ENCODE data around the gene EVI2B. TPM values are rescaled to one million over a fixed set of nuclear protein-coding genes. Genes with fewer than 3 reads are reported as not detected.

The EVI2B gene
- polyA plus RNA-seq, 1 donor (not counting 4 experiments of a cell fraction or from before 2014, with no cell fraction given), result 0.80 TPM

DNA sequence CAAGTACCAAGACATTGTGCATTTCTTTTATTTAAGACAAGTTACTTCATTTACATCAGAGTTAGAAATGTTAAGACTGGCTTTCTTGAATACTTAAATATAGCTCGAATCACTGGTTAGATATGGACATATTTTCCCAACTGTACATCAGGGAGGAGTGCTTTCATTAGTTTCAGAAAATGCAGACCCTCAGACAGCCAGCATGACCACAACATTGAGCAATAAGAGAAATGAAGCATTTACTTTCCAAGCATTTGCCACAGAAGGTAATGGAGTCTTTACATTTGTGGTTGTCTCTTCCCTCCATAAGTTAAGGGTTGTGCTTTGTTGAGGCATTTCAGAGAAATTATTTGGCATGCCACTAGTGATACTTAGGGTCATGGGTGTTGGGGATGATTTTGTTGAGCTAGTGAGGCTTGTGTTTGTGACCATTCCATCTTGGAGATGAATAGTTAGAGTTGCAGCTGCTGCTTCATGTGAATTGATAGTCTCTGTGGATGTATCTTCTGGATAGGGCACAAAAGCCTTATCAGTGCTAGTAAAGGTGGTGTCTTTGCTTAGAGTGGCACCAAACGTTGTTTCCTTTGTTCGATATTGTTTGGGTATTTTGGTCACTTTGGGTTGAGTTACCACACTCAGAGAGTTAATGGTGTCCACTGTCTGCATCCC lies 18.9 kb downstream of the EVI2B start:
- H3K4me1 ChIP-seq (ENCODE audit: control insufficient read depth, extremely low read depth, insufficient read depth, low read length), result no peaks in the 10 kb centered on the region
- H3K36me3 ChIP-seq (ENCODE audit: control insufficient read depth in 2 of 2, extremely low read depth in 1 of 2, insufficient read depth in 2 of 2, low read length in 2 of 2), result peaks cover 0 to 1% of the 10 kb centered on the region in 2 experiments
- H3K27me3 ChIP-seq (ENCODE audit: control insufficient read depth, extremely low read depth, insufficient read depth, low read length), result no peaks in the 10 kb centered on the region
- H3K4me2 ChIP-seq (ENCODE audit: control insufficient read depth, extremely low read depth, insufficient read depth, low read depth, low read length), result no peak overlapping the region
- dilution Hi-C loops (cut with MboI; ENCODE audit: extremely low pct_ligation_motif_present, low sequenced_read_pairs), result no loop called here
- H3K9me1 ChIP-seq (ENCODE audit: control insufficient read depth, extremely low read depth, insufficient read depth, low read length), result no peaks in the 10 kb centered on the region
- TF ChIP-seq EZH2 (IDR thresholded peaks at IDR 0.05; ENCODE audit: low read length) (no peak), CTCF (optimal IDR thresholded peaks at IDR 0.05 in 1 of 3, IDR thresholded peaks at IDR 0.05 in 1 of 3, conservative IDR thresholded peaks at IDR 0.05 in 1 of 3; ENCODE audit: extremely low read depth in 1 of 3, insufficient read depth in 2 of 3, low read length in 3 of 3) (no peak)
- no peak overlapping the region for H3K9ac ChIP-seq (ENCODE audit: control insufficient read depth, extremely low read depth, insufficient read depth, low read length)
- H3K4me3 ChIP-seq (ENCODE audit: control insufficient read depth in 2 of 3, extremely low read depth in 1 of 3, insufficient read depth in 2 of 3, low read depth in 1 of 3, low read length in 3 of 3), result no peak overlapping the region
- DNase-seq (ENCODE audit: low read depth, low spot score), result no peak
- FAIRE-seq, result no peak
- H3K79me2 ChIP-seq (ENCODE audit: control insufficient read depth, insufficient read depth, low read length), result no peaks in the 10 kb centered on the region
- H4K20me1 ChIP-seq (ENCODE audit: control insufficient read depth, extremely low read depth, insufficient read depth, low read length), result no peaks in the 10 kb centered on the region
- no peak overlapping the region for H3K27ac ChIP-seq (ENCODE audit: control insufficient read depth, insufficient read depth, low read length)
- H2AFZ ChIP-seq (ENCODE audit: control insufficient read depth, low read length), result no peak overlapping the region
- no peaks in the 10 kb centered on the region for H3K9me3 ChIP-seq (ENCODE audit: control insufficient read depth, low read depth, low read length)

DNA sequence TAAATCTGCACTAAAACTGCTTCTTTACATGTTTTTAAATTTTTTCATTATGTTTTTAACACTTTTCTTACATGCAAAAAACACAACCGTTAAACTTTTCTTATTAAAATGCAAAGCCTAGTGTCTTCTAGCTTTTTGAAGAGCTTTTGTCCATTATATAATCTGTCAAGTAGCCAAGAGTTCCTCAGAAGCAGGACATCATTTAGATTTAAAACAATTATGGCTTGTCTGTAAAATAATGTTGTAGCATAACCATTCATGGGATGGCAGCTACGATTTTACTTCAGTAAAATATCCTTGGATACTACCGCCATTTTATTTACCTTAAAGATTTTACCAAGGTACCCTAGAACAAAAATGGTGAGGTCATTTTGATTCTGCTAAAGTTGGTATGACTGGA lies 19.6 kb downstream of the EVI2B start:
- Histone ChIP-seq H3K27ac (ENCODE audit: control insufficient read depth, insufficient read depth, low read length) (no peak overlapping the region), H3K4me2 (ENCODE audit: control insufficient read depth, extremely low read depth, insufficient read depth, low read depth, low read length) (no peak overlapping the region), H3K9me1 (ENCODE audit: control insufficient read depth, extremely low read depth, insufficient read depth, low read length) (no peaks in the 10 kb centered on the region), H2AFZ (ENCODE audit: control insufficient read depth, low read length) (no peak overlapping the region), H3K4me3 (ENCODE audit: control insufficient read depth in 2 of 3, extremely low read depth in 1 of 3, insufficient read depth in 2 of 3, low read depth in 1 of 3, low read length in 3 of 3) (no peak overlapping the region), H3K36me3 (ENCODE audit: control insufficient read depth in 2 of 2, extremely low read depth in 1 of 2, insufficient read depth in 2 of 2, low read length in 2 of 2) (peaks cover 0 to 1% of the 10 kb centered on the region in 2 experiments), H3K4me1 (ENCODE audit: control insufficient read depth, extremely low read depth, insufficient read depth, low read length) (no peaks in the 10 kb centered on the region), H3K9ac (ENCODE audit: control insufficient read depth, extremely low read depth, insufficient read depth, low read length) (no peak overlapping the region), H3K79me2 (ENCODE audit: control insufficient read depth, insufficient read depth, low read length) (no peaks in the 10 kb centered on the region), H4K20me1 (ENCODE audit: control insufficient read depth, extremely low read depth, insufficient read depth, low read length) (no peaks in the 10 kb centered on the region), H3K27me3 (ENCODE audit: control insufficient read depth, extremely low read depth, insufficient read depth, low read length) (no peaks in the 10 kb centered on the region), H3K9me3 (ENCODE audit: control insufficient read depth, low read depth, low read length) (no peaks in the 10 kb centered on the region)
- no peak for FAIRE-seq
- dilution Hi-C loops (cut with MboI; ENCODE audit: extremely low pct_ligation_motif_present, low sequenced_read_pairs), result no loop called here
- TF ChIP-seq CTCF (optimal IDR thresholded peaks at IDR 0.05 in 1 of 3, IDR thresholded peaks at IDR 0.05 in 1 of 3, conservative IDR thresholded peaks at IDR 0.05 in 1 of 3; ENCODE audit: extremely low read depth in 1 of 3, insufficient read depth in 2 of 3, low read length in 3 of 3), result no peak
- TF ChIP-seq EZH2 (IDR thresholded peaks at IDR 0.05; ENCODE audit: low read length), result no peak
- no peak for DNase-seq (ENCODE audit: low read depth, low spot score)
